Epidermal melanocyte (primary cell): ENCODE data around the gene BRME1.
"Not testable (repeated sequence)": the region's sequence is repeated elsewhere in the genome, so short reads cannot be mapped to it uniquely, and the experiment has no call there.

Source experiments
- DNase-seq: peaks from one replicate; pipeline ENCODE4 v3.0.0; 2011; ENCODE audit warnings: low spot score; ENCODE audit not compliant: insufficient read length

The BRME1 gene

GRCh38 chr19:13866463-13867046 lies 39.4 kb downstream of the BRME1 start:
- no peak for DNase-seq

GRCh38 chr19:13865571-13866462 lies 40.1 kb downstream of the BRME1 start:
- peak; percentile 50 for DNase-seq

- peak; percentile 17 for DNase-seq
Observed at GRCh38 chr19:13864667-13865570, 41.0 kb downstream of the BRME1 start.

- DNase-seq: peak; percentile 16
Observed at GRCh38 chr19:13864046-13864666, 41.8 kb downstream of the BRME1 start.

- peak; percentile 99 for DNase-seq
Observed at GRCh38 chr19:13861714-13862531, 44.0 kb downstream of the BRME1 start.

GRCh38 chr19:13861392-13861713 lies 44.6 kb downstream of the BRME1 start:
- DNase-seq: peak; percentile 15

GRCh38 chr19:13860679-13861391 lies 45.1 kb downstream of the BRME1 start:
- DNase-seq: peak; percentile 0

- peak; percentile 7 for DNase-seq
Observed at GRCh38 chr19:13859361-13859880, 46.5 kb downstream of the BRME1 start.

- DNase-seq: peak; percentile 9
Observed at GRCh38 chr19:13856497-13856896, 49.4 kb downstream of the BRME1 start.

- not testable (repeated sequence) for DNase-seq
Observed at GRCh38 chr19:13852171-13852707, 53.7 kb downstream of the BRME1 start.

GRCh38 chr19:13851734-13852114 lies 54.2 kb downstream of the BRME1 start:
- DNase-seq: not testable (repeated sequence)

- peak; percentile 55 for DNase-seq
Observed at GRCh38 chr19:13850910-13851733, 54.8 kb downstream of the BRME1 start.

GRCh38 chr19:13849991-13850909 lies 55.7 kb downstream of the BRME1 start:
- peak; percentile 64 for DNase-seq

GRCh38 chr19:13848798-13849676 lies 56.9 kb downstream of the BRME1 start:
- DNase-seq: peak; percentile 7

GRCh38 chr19:13848340-13848677 lies 57.6 kb downstream of the BRME1 start:
- peak; percentile 16 for DNase-seq
